CD4-positive, alpha-beta T cell treated with Interleukin-4 for 1 hour (primary cell): Measurements from ENCODE around the gene UGT1A1.

Experiments
- DNase-seq, 2 donors: peaks; one replicate each; pipeline ENCODE4 v3.0.0-alpha.2; 2020 to 2022

UGT1A1 gene

GRCh38 chr2:233758849-233759248 is 1.2 kb upstream of the UGT1A1 start:
- DNase-seq, result no peak

- DNase-seq, result no peak
These were observed 1.1 kb downstream of the UGT1A1 start for GRCh38 chr2:233761040-233761769.

GRCh38 chr2:233764264-233764663 is 4.2 kb downstream of the UGT1A1 start:
- DNase-seq, result no peak

GRCh38 chr2:233764761-233765160 is 4.7 kb downstream of the UGT1A1 start:
- DNase-seq, result no peak

GRCh38 chr2:233766416-233766815 is 6.3 kb downstream of the UGT1A1 start:
- DNase-seq, result no peak

- DNase-seq, result no peak
These were observed 8.0 kb downstream of the UGT1A1 start for GRCh38 chr2:233768076-233768475.

GRCh38 chr2:233769260-233769659 is 9.2 kb downstream of the UGT1A1 start:
- DNase-seq, result no peak

- DNase-seq, result no peak
These were observed 12.1 kb downstream of the UGT1A1 start for GRCh38 chr2:233772153-233772552.

GRCh38 chr2:233772583-233772982 is 12.5 kb downstream of the UGT1A1 start:
- no peak for DNase-seq

GRCh38 chr2:233773854-233774253 is 13.8 kb downstream of the UGT1A1 start:
- DNase-seq, result no peak

GRCh38 chr2:233775414-233775813 is 15.3 kb downstream of the UGT1A1 start:
- DNase-seq, result no peak

- no peak for DNase-seq
These were observed 18.0 kb downstream of the UGT1A1 start, which contains the start of gene MROH2A for GRCh38 chr2:233778030-233778429. TSS of gene MROH2A (plus strand) at chr2:233778330. CDS start at chr2:233779359, 1,029 bp downstream.

- no peak for DNase-seq
These were observed 19.7 kb downstream of the UGT1A1 start for GRCh38 chr2:233779722-233780121.

GRCh38 chr2:233780771-233781170 is 20.7 kb downstream of the UGT1A1 start:
- DNase-seq, result no peak

- no peak for DNase-seq
These were observed 29.5 kb downstream of the UGT1A1 start for GRCh38 chr2:233789554-233789953.

- DNase-seq, result no peak
These were observed 31.2 kb downstream of the UGT1A1 start for GRCh38 chr2:233791151-233791882.

GRCh38 chr2:233791883-233792329 is 31.8 kb downstream of the UGT1A1 start:
- DNase-seq, result no peak

GRCh38 chr2:233792720-233793119 is 32.6 kb downstream of the UGT1A1 start:
- DNase-seq, result no peak

GRCh38 chr2:233793465-233794127 is 33.5 kb downstream of the UGT1A1 start:
- no peak for DNase-seq

GRCh38 chr2:233794128-233794658 is 34.1 kb downstream of the UGT1A1 start:
- no peak for DNase-seq

GRCh38 chr2:233795735-233796171 is 35.7 kb downstream of the UGT1A1 start:
- DNase-seq, result no peak

GRCh38 chr2:233796254-233796653 is 36.2 kb downstream of the UGT1A1 start:
- no peak for DNase-seq

- no peak for DNase-seq
These were observed 38.4 kb downstream of the UGT1A1 start for GRCh38 chr2:233798335-233799086.
